HG03064 (cell line): ENCODE results near the gene POLR2H.
A peak's percentile ranks its signal among the peaks of the same experiment; 100 is the strongest.
"Not testable (repeated sequence)": the region's sequence is repeated elsewhere in the genome, so short reads cannot be mapped to it uniquely, and the experiment has no call there.

Source experiments
- ATAC-seq: cut with Tn5 transposase; IDR thresholded peaks from one replicate; pipeline ENCODE4 v1.9.1; 2021; ENCODE audit warnings: low read depth; ENCODE audit not compliant: unreplicated experiment

POLR2H gene

GRCh38 chr3:184335661-184336546 lies 25.6 kb upstream of the POLR2H start:
- ATAC-seq, result peak; percentile 53

GRCh38 chr3:184336547-184337398 lies 24.7 kb upstream of the POLR2H start:
- no peak for ATAC-seq

GRCh38 chr3:184337399-184337714 lies 24.2 kb upstream of the POLR2H start, which contains the start of gene FAM131A:
FAM131A (plus strand) TSS chr3:184337600; CDS start chr3:184337631, 31 bp downstream.
- no peak for ATAC-seq

GRCh38 chr3:184337981-184338380 lies 23.5 kb upstream of the POLR2H start:
- no peak for ATAC-seq

GRCh38 chr3:184338511-184338945 lies 23.0 kb upstream of the POLR2H start:
- no peak for ATAC-seq

GRCh38 chr3:184339001-184339400 lies 22.5 kb upstream of the POLR2H start:
- no peak for ATAC-seq

GRCh38 chr3:184339451-184340135 lies 21.9 kb upstream of the POLR2H start:
- ATAC-seq, result not testable (repeated sequence)

GRCh38 chr3:184341925-184342324 lies 19.6 kb upstream of the POLR2H start:
- ATAC-seq, result no peak

- no peak for ATAC-seq
Observed at GRCh38 chr3:184343200-184343876, 18.2 kb upstream of the POLR2H start.

- ATAC-seq, result no peak
Observed at GRCh38 chr3:184344579-184345316, 16.8 kb upstream of the POLR2H start.

GRCh38 chr3:184345317-184346144 lies 16.0 kb upstream of the POLR2H start:
- no peak for ATAC-seq

GRCh38 chr3:184346480-184347190 lies 14.9 kb upstream of the POLR2H start:
- no peak for ATAC-seq

GRCh38 chr3:184347321-184348056 lies 14.0 kb upstream of the POLR2H start:
- ATAC-seq, result no peak

- ATAC-seq, result no peak
Observed at GRCh38 chr3:184348057-184348382, 13.5 kb upstream of the POLR2H start.

GRCh38 chr3:184349563-184350470 lies 11.7 kb upstream of the POLR2H start:
- no peak for ATAC-seq

GRCh38 chr3:184350618-184351017 lies 10.9 kb upstream of the POLR2H start:
- no peak for ATAC-seq
